ENCODE results near the gene TMEM43. TPM values are rescaled to one million over a fixed set of nuclear protein-coding genes. Genes with fewer than 3 reads are reported as not detected.
A peak's percentile ranks its signal among the peaks of the same experiment; 100 is the strongest.
"Not testable (repeated sequence)": the region's sequence is repeated elsewhere in the genome, so short reads cannot be mapped to it uniquely, and the experiment has no call there.

TMEM43 gene, protein sequence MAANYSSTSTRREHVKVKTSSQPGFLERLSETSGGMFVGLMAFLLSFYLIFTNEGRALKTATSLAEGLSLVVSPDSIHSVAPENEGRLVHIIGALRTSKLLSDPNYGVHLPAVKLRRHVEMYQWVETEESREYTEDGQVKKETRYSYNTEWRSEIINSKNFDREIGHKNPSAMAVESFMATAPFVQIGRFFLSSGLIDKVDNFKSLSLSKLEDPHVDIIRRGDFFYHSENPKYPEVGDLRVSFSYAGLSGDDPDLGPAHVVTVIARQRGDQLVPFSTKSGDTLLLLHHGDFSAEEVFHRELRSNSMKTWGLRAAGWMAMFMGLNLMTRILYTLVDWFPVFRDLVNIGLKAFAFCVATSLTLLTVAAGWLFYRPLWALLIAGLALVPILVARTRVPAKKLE
- polyA plus RNA-seq (2011; rRNA removed) = 172 and 246 TPM in 2 replicates
- polyA minus RNA-seq (2011; rRNA and poly(A)+ RNA removed) = 77.8 and 113 TPM in 2 replicates

- CTCF ChIA-PET = interaction anchor here (0.6 to 2.5 kb wide), 10 partner anchors 10 to 471 kb away, joined by 3 to 9 read pairs (median 7); partner anchors contain the start of genes LSM3 and XPC
- POLR2A ChIA-PET = interaction anchor here (0.5 to 1.8 kb wide), 5 partner anchors 50 to 645 kb away, joined by 3 to 8 read pairs (median 3); partner anchors contain the start of genes HDAC11, LSM3 and XPC
- DNase-seq (ENCODE audit: low read depth) = peak; percentile 98
- peaks cover 17% of the 10 kb centered on the region for H3K36me3 ChIP-seq (ENCODE audit: control insufficient read depth, insufficient read depth, low read length)
- no peaks in the 10 kb centered on the region for H3K27me3 ChIP-seq (ENCODE audit: control insufficient read depth, insufficient read depth, low read length)
- TF ChIP-seq CTCF (IDR thresholded peaks at IDR 0.05; ENCODE audit: insufficient read depth, low read depth, low read length) = no peak
- H3K4me3 ChIP-seq (ENCODE audit: low read depth, low read length) = peak within 1 kb of the TSS; percentile 89
Observed at GRCh38 chr3:14124615-14125192, at the start of gene TMEM43, which contains the start of gene CHCHD4. TSS of gene TMEM43 (plus strand) at chr3:14125052. CDS start at chr3:14125194, 142 bp downstream. TSS of gene CHCHD4 (minus strand) at chr3:14124870. CDS start at chr3:14124676, 194 bp downstream.

GRCh38 chr3:14075233-14075632, 49.6 kb upstream of the TMEM43 start:
- DNase-seq (ENCODE audit: low read depth); CTCF ChIA-PET; H3K36me3 ChIP-seq (ENCODE audit: control insufficient read depth, insufficient read depth, low read length); H3K27me3 ChIP-seq (ENCODE audit: control insufficient read depth, insufficient read depth, low read length); H3K4me3 ChIP-seq (ENCODE audit: low read depth, low read length); POLR2A ChIA-PET: not testable (repeated sequence)

DNA sequence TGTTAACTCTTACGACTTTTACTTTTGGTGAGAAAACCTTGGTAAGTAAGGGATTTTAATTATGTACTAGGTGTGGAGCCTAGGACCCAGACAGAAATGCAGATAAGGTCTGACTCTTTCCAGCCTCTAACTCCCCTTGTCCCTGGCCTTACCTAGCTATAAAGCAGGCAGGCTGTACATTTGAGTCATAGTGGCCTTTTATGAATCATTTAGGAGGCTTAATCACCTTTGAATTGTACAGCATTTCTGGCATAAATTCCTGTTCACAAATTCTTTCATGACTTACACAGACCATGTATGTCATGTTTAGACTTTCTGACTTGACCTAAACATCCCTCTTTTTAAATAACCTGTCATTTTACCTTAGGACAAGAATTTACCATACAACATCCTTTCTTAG, 47.5 kb upstream of the TMEM43 start:
- no peak for TF ChIP-seq CTCF (IDR thresholded peaks at IDR 0.05; ENCODE audit: insufficient read depth, low read depth, low read length)
- ChIA-PET POLR2A (no interaction called here), CTCF (no interaction called here)
- no peak for DNase-seq (ENCODE audit: low read depth)
- Histone ChIP-seq H3K36me3 (ENCODE audit: control insufficient read depth, insufficient read depth, low read length) (no peaks in the 10 kb centered on the region), H3K4me3 (ENCODE audit: low read depth, low read length) (no peak overlapping the region), H3K27me3 (ENCODE audit: control insufficient read depth, insufficient read depth, low read length) (no peaks in the 10 kb centered on the region; the same call in 1 of the 2 replicates)

DNA sequence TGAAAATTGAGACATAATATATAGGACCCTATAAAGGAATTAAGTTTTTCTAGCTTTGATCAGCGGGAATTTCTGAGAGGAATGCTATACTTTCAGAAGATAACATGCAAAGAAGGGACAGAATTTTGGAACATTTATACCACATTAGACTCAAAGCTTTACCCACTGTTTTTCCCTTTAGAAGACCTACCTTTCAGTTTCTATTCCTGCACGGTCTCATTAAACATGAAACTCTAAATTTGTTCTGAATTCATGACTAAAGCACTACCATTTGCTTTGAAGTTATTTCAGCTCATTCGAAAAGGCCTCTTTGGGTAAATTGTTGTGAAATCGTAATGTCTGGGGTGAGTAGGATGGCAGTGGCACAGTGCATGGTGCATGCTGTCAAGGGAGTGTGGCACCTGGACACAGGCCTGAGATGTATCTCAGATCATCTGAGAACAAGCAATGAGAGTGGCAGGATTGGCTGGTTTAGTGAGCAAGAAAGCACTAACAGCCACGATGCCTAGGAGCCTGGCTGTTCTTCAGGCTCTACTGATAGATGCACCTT, 42.7 kb upstream of the TMEM43 start:
- no peak overlapping the region for H3K4me3 ChIP-seq (ENCODE audit: low read depth, low read length)
- POLR2A ChIA-PET = no interaction called here
- TF ChIP-seq CTCF (IDR thresholded peaks at IDR 0.05; ENCODE audit: insufficient read depth, low read depth, low read length) = no peak
- no peak for DNase-seq (ENCODE audit: low read depth)
- H3K36me3 ChIP-seq (ENCODE audit: control insufficient read depth, insufficient read depth, low read length) = no peaks in the 10 kb centered on the region
- peaks cover 1% of the 10 kb centered on the region; the same call in 1 of the 2 replicates for H3K27me3 ChIP-seq (ENCODE audit: control insufficient read depth, insufficient read depth, low read length)
- CTCF ChIA-PET = no interaction called here

DNA sequence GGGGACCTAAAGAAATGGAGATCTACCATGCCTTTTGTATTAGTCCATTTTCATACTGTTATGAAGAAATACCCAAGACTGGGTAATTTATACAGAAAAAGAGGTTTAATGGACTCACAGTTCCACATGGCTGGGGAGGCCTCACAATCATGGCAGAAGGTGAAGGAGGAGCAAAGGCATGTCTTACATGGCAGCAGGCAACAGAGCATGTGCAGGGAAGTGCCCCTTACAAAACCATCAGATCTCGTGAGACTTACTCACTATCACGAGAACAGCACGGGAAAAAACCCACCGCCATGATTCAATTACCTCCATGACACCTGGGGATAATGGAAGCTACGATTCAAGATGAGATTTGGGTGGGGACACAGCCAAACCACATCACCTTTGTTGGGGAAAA, 37.4 kb upstream of the TMEM43 start:
- H3K4me3 ChIP-seq (ENCODE audit: low read depth, low read length); POLR2A ChIA-PET; DNase-seq (ENCODE audit: low read depth); CTCF ChIA-PET; H3K36me3 ChIP-seq (ENCODE audit: control insufficient read depth, insufficient read depth, low read length); H3K27me3 ChIP-seq (ENCODE audit: control insufficient read depth, insufficient read depth, low read length): not testable (repeated sequence)

- H3K36me3 ChIP-seq (ENCODE audit: control insufficient read depth, insufficient read depth, low read length); DNase-seq (ENCODE audit: low read depth); H3K27me3 ChIP-seq (ENCODE audit: control insufficient read depth, insufficient read depth, low read length); H3K4me3 ChIP-seq (ENCODE audit: low read depth, low read length); CTCF ChIA-PET: not testable (repeated sequence)
- POLR2A ChIA-PET = interaction anchor here (0.7 kb wide), 1 partner anchor 9 kb away, joined by 3 read pairs; no protein-coding TSS in a partner anchor
Observed at GRCh38 chr3:14091959-14092358, 32.9 kb upstream of the TMEM43 start.
